ENCODE data around the gene DLK2.
"Not testable (repeated sequence)": the region's sequence is repeated elsewhere in the genome, so short reads cannot be mapped to it uniquely, and the experiment has no call there.

The DLK2 gene

GRCh38 chr6:43477235-43478007 lies 22.1 kb upstream of the DLK2 start, which contains the start of gene TJAP1:
TJAP1 (plus strand) TSS chr6:43477570; CDS start chr6:43499002, 21,432 bp downstream.
- Histone ChIP-seq H3K9ac (ENCODE audit: low read length) (peak within 1 kb of the TSS; percentile 87), H3K4me3 (ENCODE audit: low read length) (peak within 1 kb of the TSS; percentile 79), H3K27me3 (ENCODE audit: control insufficient read depth, insufficient read depth, low read length) (no peaks in the 10 kb centered on the region), H3K27ac (ENCODE audit: low read length) (peak within 1 kb of the TSS; percentile 33), H3K4me1 (ENCODE audit: control insufficient read depth, low read depth, low read length) (peaks cover 25% of the 10 kb centered on the region), H3K36me3 (ENCODE audit: control insufficient read depth, low read depth, low read length) (peaks cover 3% of the 10 kb centered on the region), H3K9me3 (ENCODE audit: control insufficient read depth, low read depth, low read length) (no peaks in the 10 kb centered on the region)

- Histone ChIP-seq H3K4me1 (ENCODE audit: control insufficient read depth, low read depth, low read length) (peaks cover 18% of the 10 kb centered on the region), H3K27me3 (ENCODE audit: control insufficient read depth, insufficient read depth, low read length) (no peaks in the 10 kb centered on the region), H3K27ac (ENCODE audit: low read length) (peak overlapping the region; percentile 33), H3K9me3 (ENCODE audit: control insufficient read depth, low read depth, low read length) (no peaks in the 10 kb centered on the region), H3K36me3 (ENCODE audit: control insufficient read depth, low read depth, low read length) (peaks cover 3% of the 10 kb centered on the region), H3K9ac (ENCODE audit: low read length) (peak overlapping the region; percentile 87), H3K4me3 (ENCODE audit: low read length) (peak overlapping the region; percentile 79)
Observed at GRCh38 chr6:43476746-43477145, 21.4 kb upstream of the DLK2 start.

GRCh38 chr6:43475516-43475915 lies 20.2 kb upstream of the DLK2 start:
- Histone ChIP-seq H3K9me3 (ENCODE audit: control insufficient read depth, low read depth, low read length) (no peaks in the 10 kb centered on the region), H3K4me3 (ENCODE audit: low read length) (no peak overlapping the region), H3K9ac (ENCODE audit: low read length) (no peak overlapping the region), H3K27ac (ENCODE audit: low read length) (no peak overlapping the region), H3K27me3 (ENCODE audit: control insufficient read depth, insufficient read depth, low read length) (no peaks in the 10 kb centered on the region), H3K36me3 (ENCODE audit: control insufficient read depth, low read depth, low read length) (peaks cover 3% of the 10 kb centered on the region), H3K4me1 (ENCODE audit: control insufficient read depth, low read depth, low read length) (peaks cover 12% of the 10 kb centered on the region)

- no peaks in the 10 kb centered on the region for H3K27me3 ChIP-seq (ENCODE audit: control insufficient read depth, insufficient read depth, low read length)
- H3K9ac ChIP-seq (ENCODE audit: low read length) = no peak overlapping the region
- peaks cover 13% of the 10 kb centered on the region for H3K4me1 ChIP-seq (ENCODE audit: control insufficient read depth, low read depth, low read length)
- H3K27ac ChIP-seq (ENCODE audit: low read length) = no peak overlapping the region
- H3K36me3 ChIP-seq (ENCODE audit: control insufficient read depth, low read depth, low read length) = no peaks in the 10 kb centered on the region
- H3K9me3 ChIP-seq (ENCODE audit: control insufficient read depth, low read depth, low read length) = no peaks in the 10 kb centered on the region
- no peak overlapping the region for H3K4me3 ChIP-seq (ENCODE audit: low read length)
Observed at GRCh38 chr6:43472515-43472914, 17.2 kb upstream of the DLK2 start.

GRCh38 chr6:43471399-43471798 lies 16.1 kb upstream of the DLK2 start:
- H3K4me1 ChIP-seq (ENCODE audit: control insufficient read depth, low read depth, low read length) = peaks cover 8% of the 10 kb centered on the region
- H3K27me3 ChIP-seq (ENCODE audit: control insufficient read depth, insufficient read depth, low read length) = no peaks in the 10 kb centered on the region
- H3K36me3 ChIP-seq (ENCODE audit: control insufficient read depth, low read depth, low read length) = no peaks in the 10 kb centered on the region
- H3K4me3 ChIP-seq (ENCODE audit: low read length) = no peak overlapping the region
- H3K27ac ChIP-seq (ENCODE audit: low read length) = no peak overlapping the region
- H3K9ac ChIP-seq (ENCODE audit: low read length) = no peak overlapping the region
- H3K9me3 ChIP-seq (ENCODE audit: control insufficient read depth, low read depth, low read length) = no peaks in the 10 kb centered on the region

- no peaks in the 10 kb centered on the region for H3K9me3 ChIP-seq (ENCODE audit: control insufficient read depth, low read depth, low read length)
- no peak overlapping the region for H3K4me3 ChIP-seq (ENCODE audit: low read length)
- H3K27me3 ChIP-seq (ENCODE audit: control insufficient read depth, insufficient read depth, low read length) = no peaks in the 10 kb centered on the region
- no peaks in the 10 kb centered on the region for H3K36me3 ChIP-seq (ENCODE audit: control insufficient read depth, low read depth, low read length)
- H3K27ac ChIP-seq (ENCODE audit: low read length) = no peak overlapping the region
- peaks cover 8% of the 10 kb centered on the region for H3K4me1 ChIP-seq (ENCODE audit: control insufficient read depth, low read depth, low read length)
- no peak overlapping the region for H3K9ac ChIP-seq (ENCODE audit: low read length)
Observed at GRCh38 chr6:43469947-43470346, 14.6 kb upstream of the DLK2 start.

- Histone ChIP-seq H3K9ac (ENCODE audit: low read length) (no peak overlapping the region), H3K36me3 (ENCODE audit: control insufficient read depth, low read depth, low read length) (no peaks in the 10 kb centered on the region), H3K4me1 (ENCODE audit: control insufficient read depth, low read depth, low read length) (peaks cover 8% of the 10 kb centered on the region), H3K27me3 (ENCODE audit: control insufficient read depth, insufficient read depth, low read length) (no peaks in the 10 kb centered on the region), H3K9me3 (ENCODE audit: control insufficient read depth, low read depth, low read length) (no peaks in the 10 kb centered on the region), H3K27ac (ENCODE audit: low read length) (no peak overlapping the region), H3K4me3 (ENCODE audit: low read length) (no peak overlapping the region)
Observed at GRCh38 chr6:43468748-43469681, 13.7 kb upstream of the DLK2 start.

GRCh38 chr6:43468240-43468639 lies 12.9 kb upstream of the DLK2 start:
- Histone ChIP-seq H3K27ac (ENCODE audit: low read length) (no peak overlapping the region), H3K9me3 (ENCODE audit: control insufficient read depth, low read depth, low read length) (no peaks in the 10 kb centered on the region), H3K9ac (ENCODE audit: low read length) (no peak overlapping the region), H3K36me3 (ENCODE audit: control insufficient read depth, low read depth, low read length) (no peaks in the 10 kb centered on the region), H3K27me3 (ENCODE audit: control insufficient read depth, insufficient read depth, low read length) (no peaks in the 10 kb centered on the region), H3K4me3 (ENCODE audit: low read length) (no peak overlapping the region), H3K4me1 (ENCODE audit: control insufficient read depth, low read depth, low read length) (peaks cover 8% of the 10 kb centered on the region)

- Histone ChIP-seq H3K9me3 (ENCODE audit: control insufficient read depth, low read depth, low read length) (no peaks in the 10 kb centered on the region), H3K4me1 (ENCODE audit: control insufficient read depth, low read depth, low read length) (peaks cover 8% of the 10 kb centered on the region), H3K27ac (ENCODE audit: low read length) (no peak overlapping the region), H3K4me3 (ENCODE audit: low read length) (no peak overlapping the region), H3K27me3 (ENCODE audit: control insufficient read depth, insufficient read depth, low read length) (peaks cover under 1% of the 10 kb centered on the region), H3K36me3 (ENCODE audit: control insufficient read depth, low read depth, low read length) (no peaks in the 10 kb centered on the region), H3K9ac (ENCODE audit: low read length) (no peak overlapping the region)
Observed at GRCh38 chr6:43467752-43468151, 12.4 kb upstream of the DLK2 start.

GRCh38 chr6:43467265-43467664 lies 11.9 kb upstream of the DLK2 start:
- not testable (repeated sequence) for H3K9ac ChIP-seq (ENCODE audit: low read length); H3K4me1 ChIP-seq (ENCODE audit: control insufficient read depth, low read depth, low read length); H3K27ac ChIP-seq (ENCODE audit: low read length)

GRCh38 chr6:43465948-43466347 lies 10.6 kb upstream of the DLK2 start:
- peaks cover 8% of the 10 kb centered on the region for H3K4me1 ChIP-seq (ENCODE audit: control insufficient read depth, low read depth, low read length)
- H3K4me3 ChIP-seq (ENCODE audit: low read length) = no peak overlapping the region
- no peak overlapping the region for H3K9ac ChIP-seq (ENCODE audit: low read length)
- H3K27ac ChIP-seq (ENCODE audit: low read length) = no peak overlapping the region
- H3K27me3 ChIP-seq (ENCODE audit: control insufficient read depth, insufficient read depth, low read length) = peaks cover 8% of the 10 kb centered on the region
- H3K9me3 ChIP-seq (ENCODE audit: control insufficient read depth, low read depth, low read length) = no peaks in the 10 kb centered on the region
- no peaks in the 10 kb centered on the region for H3K36me3 ChIP-seq (ENCODE audit: control insufficient read depth, low read depth, low read length)

More at GRCh38 chr6:43467265-43467664, 11.9 kb upstream of the DLK2 start:
- H3K36me3 ChIP-seq (ENCODE audit: control insufficient read depth, low read depth, low read length); H3K27me3 ChIP-seq (ENCODE audit: control insufficient read depth, insufficient read depth, low read length); H3K9me3 ChIP-seq (ENCODE audit: control insufficient read depth, low read depth, low read length); H3K4me3 ChIP-seq (ENCODE audit: low read length): not testable (repeated sequence)

All from iPS-18a (cell line).